PC-3 (cell line): ENCODE results near the gene MGAT5.

Experiments
- CTCF ChIP-seq: fragments of 300-600 bp; sonication (generic); conservative IDR thresholded peaks from 2 replicates; pipeline ENCODE4 v1.5.1; 2017; ENCODE audit warnings: antibody characterized with exemption, low read depth, mild to moderate bottlenecking, low read length
- EZH2 ChIP-seq: fragments of 300-600 bp; sonication (generic); IDR thresholded peaks from one replicate; pipeline ENCODE4 v1.6.1; 2017; ENCODE audit warnings: antibody characterized with exemption, mild to moderate bottlenecking, low read length; ENCODE audit not compliant: unreplicated experiment

GRCh38 chr2:134287323-134287722, 33.5 kb downstream of the MGAT5 start:
- TF ChIP-seq EZH2 (no peak), CTCF (no peak)
